ENCODE data around the gene XYLB.

The XYLB gene

GRCh38 chr3:38365469-38366062 is 19.0 kb downstream of the XYLB start:
- no peak for DNase-seq

- DNase-seq = no peak
Observed at GRCh38 chr3:38366082-38366481, 19.5 kb downstream of the XYLB start.

GRCh38 chr3:38367779-38368178 is 21.2 kb downstream of the XYLB start:
- DNase-seq = no peak

GRCh38 chr3:38368238-38368637 is 21.7 kb downstream of the XYLB start:
- no peak for DNase-seq

GRCh38 chr3:38369186-38369585 is 22.6 kb downstream of the XYLB start:
- DNase-seq = no peak

GRCh38 chr3:38370149-38370548 is 23.6 kb downstream of the XYLB start:
- no peak for DNase-seq

- DNase-seq = no peak
Observed at GRCh38 chr3:38370861-38371260, 24.3 kb downstream of the XYLB start.

GRCh38 chr3:38371541-38372213 is 25.1 kb downstream of the XYLB start:
- DNase-seq = no peak

GRCh38 chr3:38372214-38372601 is 25.6 kb downstream of the XYLB start:
- DNase-seq = no peak

- DNase-seq = no peak
Observed at GRCh38 chr3:38374221-38374620, 27.6 kb downstream of the XYLB start.

GRCh38 chr3:38375072-38375471 is 28.5 kb downstream of the XYLB start:
- no peak for DNase-seq

- no peak for DNase-seq
Observed at GRCh38 chr3:38375488-38376097, 29.0 kb downstream of the XYLB start.

- DNase-seq = no peak
Observed at GRCh38 chr3:38376098-38376816, 29.7 kb downstream of the XYLB start.

GRCh38 chr3:38379201-38379770 is 32.7 kb downstream of the XYLB start:
- no peak for DNase-seq

GRCh38 chr3:38382506-38383080 is 36.0 kb downstream of the XYLB start:
- DNase-seq = no peak

GRCh38 chr3:38383156-38383875 is 36.7 kb downstream of the XYLB start:
- DNase-seq = no peak

GRCh38 chr3:38386992-38387750 is 40.6 kb downstream of the XYLB start:
- DNase-seq = no peak

- DNase-seq = no peak
Observed at GRCh38 chr3:38387862-38388261, 41.3 kb downstream of the XYLB start.

- DNase-seq = no peak
Observed at GRCh38 chr3:38392604-38393163, 46.1 kb downstream of the XYLB start.

GRCh38 chr3:38396239-38396638 is 49.7 kb downstream of the XYLB start:
- DNase-seq = no peak

- no peak for DNase-seq
Observed at GRCh38 chr3:38396861-38397260, 50.3 kb downstream of the XYLB start.
